Panc1 (cell line): ENCODE data around the gene TMCC1. TPM values are rescaled to one million over a fixed set of nuclear protein-coding genes. Genes with fewer than 3 reads are reported as not detected.

Experiments
- ATAC-seq: fragments of 200-7000 bp; cut with Tn5 transposase; 2 replicates; pipeline ENCODE4 v1.9.1; 2020; ENCODE audit warnings: mild to moderate bottlenecking, moderate library complexity
- BruUV-seq: library from RNA; stranded (reverse); fragments of 400-500 nt; replicated peaks from 2 replicates; lab custom pipeline; 2021; lab: Mats Ljungman, UMichigan
- CTCF ChIA-PET: fragments of 300-600 bp; sonication (Branson Sonifier 250); formaldehyde crosslinking; loops from one replicate; lab custom pipeline; 2022; ENCODE audit warnings: antibody characterized with exemption; lab: Charles Lee
- POLR2A ChIA-PET: fragments of 300-600 bp; sonication (Branson Sonifier 250); formaldehyde crosslinking; loops from one replicate; lab custom pipeline; 2022; ENCODE audit warnings: antibody characterized with exemption; lab: Charles Lee
- DNase-seq: peaks from one replicate; pipeline ENCODE4 v3.0.0-alpha.2; 2010; ENCODE audit warnings: low read depth, low spot score
- H3K27ac ChIP-seq: 2 replicates; pipeline ENCODE4 v1.5.1; 2011; ENCODE audit warnings: mild to moderate bottlenecking, low read length, inconsistent platforms
- H3K27me3 ChIP-seq: fragments of 200-500 bp; sonication (Bioruptor generic); 2 replicates; pipeline ENCODE4 v1.6.0; 2014; ENCODE audit warnings: low read length, inconsistent platforms; ENCODE audit not compliant: control insufficient read depth, insufficient read depth
- H3K36me3 ChIP-seq: fragments of 200-500 bp; sonication (Bioruptor generic); 2 replicates; pipeline ENCODE4 v1.5.1; 2014; ENCODE audit warnings: inconsistent platforms, mild to moderate bottlenecking, low read length, moderate library complexity; ENCODE audit not compliant: control insufficient read depth, insufficient read depth
- H3K4me1 ChIP-seq: 2 replicates; pipeline ENCODE4 v1.5.1; 2011; ENCODE audit warnings: inconsistent platforms, mild to moderate bottlenecking, low read length, moderate library complexity; ENCODE audit not compliant: control insufficient read depth, insufficient read depth
- H3K4me3 ChIP-seq, 2 experiments: 2 replicates each; pipeline ENCODE4 v1.5.1; 2011 to 2012; ENCODE audit warnings: low read depth in 2 of 2, low read length in 2 of 2, mild to moderate bottlenecking in 2 of 2, inconsistent platforms in 1 of 2, moderate library complexity in 1 of 2
- H3K9me3 ChIP-seq: fragments of 200-500 bp; sonication (Bioruptor generic); 2 replicates; pipeline ENCODE4 v1.5.1; 2014; ENCODE audit warnings: low read depth, mild to moderate bottlenecking, inconsistent platforms, low read length, moderate library complexity; ENCODE audit not compliant: control insufficient read depth, insufficient read depth
- POLR2AphosphoS5 ChIP-seq: IDR thresholded peaks from 2 replicates; pipeline ENCODE4 v1.6.1; 2012; ENCODE audit warnings: mild to moderate bottlenecking, low read depth, low read length, moderate library complexity
- REST ChIP-seq, 2 experiments: IDR thresholded peaks; 2 replicates each; pipeline ENCODE4 v1.6.1; 2011 to 2012; ENCODE audit warnings: low read depth in 2 of 2, control low read depth in 1 of 2, low read length in 1 of 2, mild to moderate bottlenecking in 1 of 2, moderate library complexity in 1 of 2; ENCODE audit not compliant: insufficient read depth in 1 of 2
- SIN3A ChIP-seq: IDR thresholded peaks from 2 replicates; pipeline ENCODE4 v1.6.1; 2012; ENCODE audit warnings: low read depth, mild to moderate bottlenecking, low read length, moderate library complexity, borderline replicate concordance; ENCODE audit not compliant: insufficient read depth
- TCF7L2 ChIP-seq: IDR thresholded peaks from 2 replicates; pipeline ENCODE4 v1.6.1; 2011; ENCODE audit warnings: mild to moderate bottlenecking, low read depth, low read length, inconsistent platforms
- in situ Hi-C: cut with HindIII; loops from 2 replicates; pipeline ENCODE4 v1.10.0; 2016; ENCODE audit warnings: low sequenced_read_pairs, low pct_unique_long_range_greater_than_20kb
- intact Hi-C: fragments of 100-400 bp; cut with micrococcal nuclease; formaldehyde crosslinking; loops from one replicate; pipeline ENCODE4 v1.10.0; 2022; ENCODE audit not compliant: unreplicated experiment
- total RNA-seq: library from RNA; stranded (reverse); gene quantifications from one replicate; pipeline ENCODE4 v1.2.1, GENCODE V29; 2021; ENCODE audit not compliant: unreplicated experiment
- TF ChIP-seq, protein P1 (sequence below): fragments of 450-650 bp; IDR thresholded peaks from 2 replicates; pipeline ENCODE4 v1.5.1; 2017; ENCODE audit warnings: mild to moderate bottlenecking

The TMCC1 gene
- total RNA-seq, 1 experiment from 2014 or later = 33.2 TPM

- CTCF ChIA-PET = no interaction called here
- no peaks in the 10 kb centered on the region for H3K27me3 ChIP-seq
- H3K27ac ChIP-seq = no peak overlapping the region
- no peaks in the 10 kb centered on the region for H3K36me3 ChIP-seq
- DNase-seq (no peak), ATAC-seq (no peak)
- intact Hi-C loops = no loop called here
- no peak for TF ChIP-seq TCF7L2
- no peak for TF ChIP-seq REST (IDR thresholded peaks at IDR 0.05; ENCODE audit: insufficient read depth in 1 of 2, low read depth in 2 of 2, low read length in 1 of 2)
- no peak for TF ChIP-seq POLR2AphosphoS5
- in situ Hi-C loops = no loop called here
- no TSS peak for BruUV-seq
- POLR2A ChIA-PET = no interaction called here
- no peaks in the 10 kb centered on the region; the same call in 1 of the 2 replicates for H3K9me3 ChIP-seq
- H3K4me3 ChIP-seq = no peak overlapping the region
- no peaks in the 10 kb centered on the region for H3K4me1 ChIP-seq
Observed at GRCh38 chr3:129638481-129638880, 255.0 kb downstream of the TMCC1 start.

- in situ Hi-C loops = no loop called here
- BruUV-seq = no TSS peak
- H3K4me1 ChIP-seq = no peaks in the 10 kb centered on the region
- intact Hi-C loops = no loop called here
- DNase-seq (no peak), ATAC-seq (no peak)
- H3K36me3 ChIP-seq = no peaks in the 10 kb centered on the region
- H3K27me3 ChIP-seq = no peaks in the 10 kb centered on the region
- no peak overlapping the region for H3K27ac ChIP-seq
- CTCF ChIA-PET = no interaction called here
- no peaks in the 10 kb centered on the region; the same call in 1 of the 2 replicates for H3K9me3 ChIP-seq
- no peak for TF ChIP-seq TCF7L2
- TF ChIP-seq REST (IDR thresholded peaks at IDR 0.05; ENCODE audit: insufficient read depth in 1 of 2, low read depth in 2 of 2, low read length in 1 of 2) = no peak
- TF ChIP-seq, protein P1, sequence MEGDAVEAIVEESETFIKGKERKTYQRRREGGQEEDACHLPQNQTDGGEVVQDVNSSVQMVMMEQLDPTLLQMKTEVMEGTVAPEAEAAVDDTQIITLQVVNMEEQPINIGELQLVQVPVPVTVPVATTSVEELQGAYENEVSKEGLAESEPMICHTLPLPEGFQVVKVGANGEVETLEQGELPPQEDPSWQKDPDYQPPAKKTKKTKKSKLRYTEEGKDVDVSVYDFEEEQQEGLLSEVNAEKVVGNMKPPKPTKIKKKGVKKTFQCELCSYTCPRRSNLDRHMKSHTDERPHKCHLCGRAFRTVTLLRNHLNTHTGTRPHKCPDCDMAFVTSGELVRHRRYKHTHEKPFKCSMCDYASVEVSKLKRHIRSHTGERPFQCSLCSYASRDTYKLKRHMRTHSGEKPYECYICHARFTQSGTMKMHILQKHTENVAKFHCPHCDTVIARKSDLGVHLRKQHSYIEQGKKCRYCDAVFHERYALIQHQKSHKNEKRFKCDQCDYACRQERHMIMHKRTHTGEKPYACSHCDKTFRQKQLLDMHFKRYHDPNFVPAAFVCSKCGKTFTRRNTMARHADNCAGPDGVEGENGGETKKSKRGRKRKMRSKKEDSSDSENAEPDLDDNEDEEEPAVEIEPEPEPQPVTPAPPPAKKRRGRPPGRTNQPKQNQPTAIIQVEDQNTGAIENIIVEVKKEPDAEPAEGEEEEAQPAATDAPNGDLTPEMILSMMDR = no peak
- no peak for TF ChIP-seq POLR2AphosphoS5
- TF ChIP-seq SIN3A = no peak
- POLR2A ChIA-PET = no interaction called here
- no peak overlapping the region for H3K4me3 ChIP-seq
Observed at GRCh38 chr3:129636082-129636481, 257.4 kb downstream of the TMCC1 start.
